Measurements from ENCODE around the gene NAALADL2. TPM values are rescaled to one million over a fixed set of nuclear protein-coding genes. Genes with fewer than 3 reads are reported as not detected.

Gene NAALADL2
- total RNA-seq, 4 donors from 2014 or later = 10.3 to 16.7 (median 10.9) TPM

DNA sequence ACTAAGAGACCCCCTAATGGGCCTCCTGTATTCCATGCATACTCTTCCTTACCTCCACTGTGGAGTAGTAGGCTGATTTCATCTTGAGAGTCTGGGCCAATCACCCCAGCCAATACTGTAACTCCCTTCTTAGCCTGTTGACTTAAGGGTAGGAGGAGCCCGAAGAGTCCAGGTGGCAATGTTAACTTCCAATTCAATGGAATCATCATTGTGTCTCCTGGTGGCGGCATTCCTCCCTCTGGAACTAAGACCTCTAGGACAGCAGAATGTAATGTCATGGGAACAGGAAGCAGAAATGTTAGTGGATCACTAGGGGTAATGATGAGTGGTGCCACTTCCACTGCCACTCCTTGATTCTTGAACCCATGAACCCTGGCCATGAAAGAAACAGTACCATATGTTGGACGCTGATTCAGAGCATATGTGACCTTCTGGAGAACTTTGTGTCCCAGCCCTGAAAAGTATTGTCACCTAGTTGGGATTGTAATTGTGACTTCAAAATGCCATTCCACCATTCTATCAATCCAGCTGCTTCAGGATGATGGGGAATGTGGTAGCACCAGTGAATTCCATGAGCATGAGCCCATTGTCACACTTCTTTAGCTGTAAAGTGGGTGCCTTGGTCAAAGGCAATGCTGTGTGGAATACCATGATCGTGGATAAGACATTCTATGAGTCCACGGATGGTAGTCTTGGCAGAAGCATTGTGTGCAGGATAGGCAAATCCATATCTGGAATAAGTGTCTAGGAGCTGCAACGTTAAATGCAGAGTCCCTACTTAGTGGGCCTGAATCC, 24.9 kb downstream of the NAALADL2 start:
- DNase-seq (ENCODE audit: low spot score in 2 of 2) = no peak
- 93 to 99% methylated on average over 6 of the region's 6 CpGs for WGBS, 2 donors
- H3K36me3 ChIP-seq = no peaks in the 10 kb centered on the region
- H3K27ac ChIP-seq = no peak overlapping the region
- H3K4me3 ChIP-seq = no peak overlapping the region
- no peaks in the 10 kb centered on the region for H3K4me1 ChIP-seq
- H3K27me3 ChIP-seq = no peaks in the 10 kb centered on the region
- TF ChIP-seq POLR2A (IDR thresholded peaks at IDR 0.05) (no peak), EP300 (IDR thresholded peaks at IDR 0.05) (no peak)
- no peaks in the 10 kb centered on the region for H3K9me3 ChIP-seq

DNA sequence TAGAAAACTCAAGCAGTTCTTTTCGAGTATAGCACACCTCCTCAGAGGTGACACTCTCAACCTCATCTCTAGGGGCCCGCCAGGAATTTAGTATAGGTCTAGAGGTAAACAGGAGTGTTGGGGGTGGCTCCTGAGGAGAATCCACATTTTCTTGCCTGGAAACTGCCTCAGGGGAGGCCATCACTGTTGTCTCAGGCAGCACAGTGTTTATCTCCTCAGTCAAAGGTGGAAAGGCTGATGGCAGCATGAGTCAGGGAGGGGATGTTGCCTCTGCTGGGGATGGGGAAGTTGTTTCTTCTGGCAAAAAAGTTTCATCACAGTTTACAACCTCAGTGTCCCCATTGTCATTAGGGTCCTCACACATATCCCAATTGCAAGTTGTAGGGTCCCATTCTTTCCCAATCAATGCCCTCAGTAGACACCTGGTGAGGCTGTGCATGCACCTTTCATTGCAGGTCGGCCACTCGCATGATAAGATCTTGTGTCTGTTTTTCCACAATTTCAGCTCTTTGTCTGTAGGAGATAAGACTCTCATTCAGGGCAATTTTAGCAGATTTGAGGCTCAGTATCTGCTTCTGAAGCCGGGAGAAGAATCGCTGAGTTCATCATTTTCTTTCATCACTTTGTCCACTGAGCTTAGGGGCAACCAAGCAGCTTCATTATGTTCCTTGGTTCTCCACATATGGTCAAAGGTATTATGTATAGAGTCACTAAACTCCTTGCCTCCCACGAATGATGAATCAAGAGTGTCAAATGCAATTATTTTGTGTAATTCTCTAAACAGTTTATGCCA, 25.8 kb downstream of the NAALADL2 start:
- Histone ChIP-seq H3K36me3 (no peaks in the 10 kb centered on the region), H3K4me1 (no peaks in the 10 kb centered on the region), H3K27ac (no peak overlapping the region), H3K27me3 (no peaks in the 10 kb centered on the region), H3K9me3 (no peaks in the 10 kb centered on the region), H3K4me3 (no peak overlapping the region)
- WGBS, 2 donors = 88 to 97% methylated on average over 7 of the region's 7 CpGs
- DNase-seq (ENCODE audit: low spot score in 2 of 2) = no peak
- TF ChIP-seq, protein P1, sequence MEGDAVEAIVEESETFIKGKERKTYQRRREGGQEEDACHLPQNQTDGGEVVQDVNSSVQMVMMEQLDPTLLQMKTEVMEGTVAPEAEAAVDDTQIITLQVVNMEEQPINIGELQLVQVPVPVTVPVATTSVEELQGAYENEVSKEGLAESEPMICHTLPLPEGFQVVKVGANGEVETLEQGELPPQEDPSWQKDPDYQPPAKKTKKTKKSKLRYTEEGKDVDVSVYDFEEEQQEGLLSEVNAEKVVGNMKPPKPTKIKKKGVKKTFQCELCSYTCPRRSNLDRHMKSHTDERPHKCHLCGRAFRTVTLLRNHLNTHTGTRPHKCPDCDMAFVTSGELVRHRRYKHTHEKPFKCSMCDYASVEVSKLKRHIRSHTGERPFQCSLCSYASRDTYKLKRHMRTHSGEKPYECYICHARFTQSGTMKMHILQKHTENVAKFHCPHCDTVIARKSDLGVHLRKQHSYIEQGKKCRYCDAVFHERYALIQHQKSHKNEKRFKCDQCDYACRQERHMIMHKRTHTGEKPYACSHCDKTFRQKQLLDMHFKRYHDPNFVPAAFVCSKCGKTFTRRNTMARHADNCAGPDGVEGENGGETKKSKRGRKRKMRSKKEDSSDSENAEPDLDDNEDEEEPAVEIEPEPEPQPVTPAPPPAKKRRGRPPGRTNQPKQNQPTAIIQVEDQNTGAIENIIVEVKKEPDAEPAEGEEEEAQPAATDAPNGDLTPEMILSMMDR (IDR thresholded peaks at IDR 0.05) = no peak
- TF ChIP-seq EP300 (IDR thresholded peaks at IDR 0.05) = no peak
- TF ChIP-seq POLR2A (IDR thresholded peaks at IDR 0.05) = no peak

DNA sequence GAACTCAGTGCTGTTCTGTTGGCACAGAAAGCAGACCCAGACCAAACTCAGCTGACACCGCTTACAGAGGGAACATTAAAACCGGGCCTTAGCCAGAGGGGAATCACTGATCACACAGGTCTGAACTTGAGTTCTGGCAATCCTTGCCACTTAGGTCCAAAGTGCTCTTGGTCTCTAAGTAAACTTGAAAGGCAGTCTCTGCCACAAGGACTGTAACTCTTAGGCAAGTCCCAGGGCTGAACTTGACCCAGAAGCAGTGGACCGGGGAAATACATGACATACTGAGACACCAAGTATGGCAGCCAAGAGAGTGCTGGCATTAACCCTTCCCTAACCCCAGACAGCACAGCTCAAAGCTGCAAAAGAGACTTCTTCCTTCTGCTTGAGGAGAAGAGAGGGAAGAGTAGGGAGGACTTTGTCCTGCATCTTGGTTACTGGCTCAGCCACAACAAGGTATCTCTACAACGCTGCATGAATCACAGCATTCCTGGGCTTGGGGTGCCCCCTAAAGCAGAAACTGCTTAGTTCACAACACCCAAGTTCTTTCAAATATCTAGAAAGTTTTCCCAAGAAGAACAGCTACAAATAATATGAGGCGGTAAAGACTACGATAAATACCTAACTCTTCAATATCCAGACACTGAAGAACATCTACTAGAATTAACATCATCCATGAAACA, 32.5 kb downstream of the NAALADL2 start:
- Histone ChIP-seq H3K4me1 (no peaks in the 10 kb centered on the region), H3K9me3 (peaks cover 0 to 8% (median 0%) of the 10 kb centered on the region in 4 donors), H3K27me3 (no peaks in the 10 kb centered on the region), H3K36me3 (no peaks in the 10 kb centered on the region), H3K4me3 (no peak overlapping the region), H3K27ac (no peak overlapping the region)
- no peak for DNase-seq (ENCODE audit: low spot score in 2 of 2)
- WGBS, 2 donors = 90 to 91% methylated on average over 6 of the region's 6 CpGs
- TF ChIP-seq, protein P1 (IDR thresholded peaks at IDR 0.05) = no peak
- TF ChIP-seq POLR2A (IDR thresholded peaks at IDR 0.05) (no peak), EP300 (IDR thresholded peaks at IDR 0.05) (no peak)

DNA sequence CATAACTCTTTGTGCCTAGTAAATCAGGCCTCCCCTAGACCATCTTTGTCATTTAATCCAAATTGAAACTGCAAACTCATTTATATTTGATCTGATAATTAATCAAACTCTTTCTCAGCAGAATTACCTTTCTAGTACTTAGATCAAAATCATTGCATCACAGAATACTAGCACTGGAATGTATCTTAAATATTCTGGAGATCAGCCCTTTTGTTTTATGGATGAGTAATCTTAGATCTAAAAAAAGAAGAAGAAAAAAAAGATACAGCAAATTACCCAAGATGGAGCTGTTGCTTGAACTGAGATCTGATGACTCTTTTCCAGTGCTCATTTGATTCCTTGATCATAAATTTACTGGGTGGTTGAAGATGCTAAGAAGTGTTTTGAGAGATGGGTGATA, 47.9 kb downstream of the NAALADL2 start:
- H3K36me3 ChIP-seq = no peaks in the 10 kb centered on the region
- no peak overlapping the region for H3K27ac ChIP-seq
- H3K4me1 ChIP-seq = no peaks in the 10 kb centered on the region
- no peak overlapping the region for H3K4me3 ChIP-seq
- no peaks in the 10 kb centered on the region for H3K27me3 ChIP-seq
- no peak for DNase-seq (ENCODE audit: low spot score in 2 of 2)
- TF ChIP-seq EP300 (IDR thresholded peaks at IDR 0.05) (no peak), POLR2A (IDR thresholded peaks at IDR 0.05) (no peak)
- TF ChIP-seq, protein P1 (IDR thresholded peaks at IDR 0.05) = no peak
- no peaks in the 10 kb centered on the region for H3K9me3 ChIP-seq

DNA sequence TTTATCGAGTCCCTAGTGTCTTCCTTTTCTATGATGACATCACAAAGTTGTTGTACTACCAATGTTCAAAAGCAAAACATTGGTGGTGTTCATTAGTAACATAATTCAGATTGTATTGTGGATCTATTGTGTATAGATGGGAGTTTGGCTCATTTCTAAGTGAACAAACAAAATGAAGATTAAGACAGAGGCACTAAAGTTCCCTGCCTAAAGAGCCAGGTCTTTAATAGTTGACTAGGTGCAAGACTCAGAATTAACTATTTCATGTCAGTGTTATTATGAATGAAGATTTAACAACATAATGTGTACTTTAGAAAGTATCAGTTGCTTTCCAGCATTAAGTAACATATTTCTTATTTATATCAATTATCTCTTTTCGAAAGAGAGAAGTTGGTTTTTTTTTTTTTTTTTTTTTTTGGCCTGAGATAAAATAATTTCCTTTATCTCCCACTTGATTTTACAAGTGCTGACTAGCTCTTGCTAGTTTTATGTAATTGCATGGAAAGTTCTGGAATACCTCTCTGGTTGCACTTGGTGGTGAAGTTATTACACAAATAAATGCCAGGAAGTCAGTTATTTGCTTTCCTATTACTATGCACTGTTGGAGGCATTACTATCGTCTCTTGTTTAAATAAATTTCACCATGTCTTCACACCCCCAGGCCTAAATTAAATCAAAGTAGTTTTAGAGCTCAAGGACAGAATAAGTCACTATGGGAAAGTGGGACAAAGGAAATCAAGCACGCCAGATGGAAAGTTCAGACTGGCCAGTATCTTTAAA, 48.7 kb downstream of the NAALADL2 start:
- Histone ChIP-seq H3K4me1 (no peaks in the 10 kb centered on the region), H3K36me3 (no peaks in the 10 kb centered on the region), H3K9me3 (no peaks in the 10 kb centered on the region), H3K27me3 (no peaks in the 10 kb centered on the region), H3K4me3 (no peak overlapping the region), H3K27ac (no peak overlapping the region)
- WGBS, 2 donors = 78 to 85% methylated on average over 4 of the region's 4 CpGs
- no peak for DNase-seq (ENCODE audit: low spot score in 2 of 2)
- TF ChIP-seq POLR2A (IDR thresholded peaks at IDR 0.05) (no peak), EP300 (IDR thresholded peaks at IDR 0.05) (no peak)
- TF ChIP-seq, protein P1 (IDR thresholded peaks at IDR 0.05) = no peak
